Measurements from ENCODE around the gene TTC31. TPM values are rescaled to one million over a fixed set of nuclear protein-coding genes. Genes with fewer than 3 reads are reported as not detected.

Gene TTC31
- total and polyA plus RNA-seq, 4 donors, result 5.6 to 21.8 (median 18.3) TPM

DNA sequence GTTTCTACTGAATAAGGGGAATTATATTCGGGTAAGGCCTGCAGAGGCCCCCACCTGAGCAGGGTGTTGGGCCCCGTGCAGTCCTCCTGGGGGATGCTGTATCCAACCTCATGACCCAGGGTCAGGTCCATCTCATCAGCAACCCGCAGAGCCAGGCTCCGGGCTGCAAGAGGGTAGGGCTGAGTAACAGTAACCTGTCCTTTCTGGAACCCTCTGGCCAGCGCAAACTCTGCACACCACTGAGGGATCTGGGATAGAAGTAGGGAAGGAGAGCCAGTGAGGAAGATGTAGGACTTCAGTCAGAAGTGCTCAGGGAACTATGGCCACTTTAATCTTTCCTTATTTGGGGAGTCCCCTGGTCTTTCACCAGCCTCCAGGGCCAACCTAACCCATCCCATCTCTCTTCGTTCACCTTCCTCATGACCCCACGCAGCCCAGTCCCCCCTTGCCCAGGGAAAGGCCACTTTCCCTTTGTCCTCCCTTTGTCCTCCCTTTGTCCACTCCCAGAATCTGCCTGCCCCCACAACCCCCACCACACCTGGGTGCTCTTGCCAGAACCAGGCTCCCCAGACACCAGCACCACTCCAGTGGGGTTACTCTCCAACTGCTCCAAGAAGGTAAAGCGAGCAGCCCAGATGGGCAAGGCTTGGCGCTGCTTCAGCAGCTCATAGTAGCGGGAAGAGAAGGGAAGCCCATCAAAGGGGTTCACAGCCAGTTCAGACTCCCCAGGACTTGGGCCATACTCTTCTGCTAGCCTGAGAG lies 42.3 kb downstream of the TTC31 start:
- peaks cover 13% of the 10 kb centered on the region for H3K4me1 ChIP-seq (ENCODE audit: control insufficient read depth, insufficient read depth, low read length)
- H3K9me3 ChIP-seq (ENCODE audit: control insufficient read depth, insufficient read depth, low read length), result no peaks in the 10 kb centered on the region
- no peak overlapping the region for H3K27ac ChIP-seq (ENCODE audit: low read depth, low read length)
- H3K27me3 ChIP-seq (ENCODE audit: control insufficient read depth, insufficient read depth, low read length), result peaks cover 7% of the 10 kb centered on the region
- H3K4me3 ChIP-seq (ENCODE audit: low read depth, low read length), result no peak overlapping the region
- DNase-seq (ENCODE audit: low read depth in 4 of 6, low spot score in 6 of 6), result no peak
- peaks cover 31% of the 10 kb centered on the region for H3K36me3 ChIP-seq (ENCODE audit: control insufficient read depth, insufficient read depth, low read length)
- 93% methylated on average over 10 of the region's 10 CpGs for WGBS (ENCODE audit: insufficient coverage)

DNA sequence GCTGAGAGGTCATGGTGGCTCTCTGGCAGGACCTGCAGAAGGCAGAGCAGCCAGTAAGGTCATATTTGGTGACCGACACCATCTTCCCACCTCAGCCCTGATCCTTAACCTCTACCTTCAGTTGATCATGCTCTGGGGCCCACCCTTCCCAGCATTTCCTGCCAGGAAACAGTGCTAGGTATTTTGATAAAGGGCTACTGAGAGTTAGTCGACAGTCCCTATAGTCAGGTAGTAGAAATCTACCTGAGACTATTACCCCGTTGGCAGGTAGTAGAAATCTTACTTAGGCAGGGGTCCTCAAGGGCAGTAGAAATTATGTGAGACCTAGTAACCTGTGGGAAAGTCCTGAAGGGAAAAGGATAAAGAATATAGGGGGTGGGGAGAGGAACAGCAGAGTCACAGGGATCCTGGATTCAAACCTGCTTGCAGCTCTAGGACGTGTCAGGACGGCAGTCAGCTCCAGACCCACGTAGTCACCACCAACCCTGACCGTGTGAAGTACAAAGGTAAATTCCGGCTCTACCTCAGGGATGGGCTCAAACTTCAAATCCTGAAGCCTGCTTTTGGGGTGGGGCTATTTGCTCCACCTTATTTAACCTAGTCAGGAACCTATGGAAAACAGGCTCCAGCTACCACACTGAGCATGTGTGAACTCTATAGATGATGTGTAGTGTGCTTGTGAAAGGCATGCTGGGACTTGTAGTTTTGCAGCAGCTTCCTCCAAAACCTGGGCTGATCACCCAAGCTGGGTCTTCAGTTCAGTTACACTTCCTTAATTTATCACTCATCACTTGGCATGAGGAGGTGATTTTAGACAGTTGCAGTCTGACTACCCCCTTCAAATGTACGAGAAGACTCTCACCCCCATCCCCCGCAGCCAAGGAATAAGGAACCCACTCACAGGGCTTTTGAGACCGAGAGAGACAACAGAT lies 43.1 kb downstream of the TTC31 start, which contains the start of gene DQX1:
Gene DQX1, minus strand, starts transcription at position 515 of the 932 bp plus-strand sequence. Its CDS starts 502 bp downstream, at position 13.
- H3K4me1 ChIP-seq (ENCODE audit: control insufficient read depth, insufficient read depth, low read length), result peaks cover 19% of the 10 kb centered on the region
- 100% methylated on average over 2 of the region's 11 CpGs for WGBS (ENCODE audit: insufficient coverage)
- H3K4me3 ChIP-seq (ENCODE audit: low read depth, low read length), result no peak within 1 kb of the TSS
- peak in 1 of 6 donors; percentile 81 for DNase-seq (ENCODE audit: low read depth in 4 of 6, low spot score in 6 of 6)
- H3K27me3 ChIP-seq (ENCODE audit: control insufficient read depth, insufficient read depth, low read length), result no peaks in the 10 kb centered on the region
- H3K36me3 ChIP-seq (ENCODE audit: control insufficient read depth, insufficient read depth, low read length), result peaks cover 31% of the 10 kb centered on the region
- no peak within 1 kb of the TSS for H3K27ac ChIP-seq (ENCODE audit: low read depth, low read length)
- H3K9me3 ChIP-seq (ENCODE audit: control insufficient read depth, insufficient read depth, low read length), result no peaks in the 10 kb centered on the region

DNA sequence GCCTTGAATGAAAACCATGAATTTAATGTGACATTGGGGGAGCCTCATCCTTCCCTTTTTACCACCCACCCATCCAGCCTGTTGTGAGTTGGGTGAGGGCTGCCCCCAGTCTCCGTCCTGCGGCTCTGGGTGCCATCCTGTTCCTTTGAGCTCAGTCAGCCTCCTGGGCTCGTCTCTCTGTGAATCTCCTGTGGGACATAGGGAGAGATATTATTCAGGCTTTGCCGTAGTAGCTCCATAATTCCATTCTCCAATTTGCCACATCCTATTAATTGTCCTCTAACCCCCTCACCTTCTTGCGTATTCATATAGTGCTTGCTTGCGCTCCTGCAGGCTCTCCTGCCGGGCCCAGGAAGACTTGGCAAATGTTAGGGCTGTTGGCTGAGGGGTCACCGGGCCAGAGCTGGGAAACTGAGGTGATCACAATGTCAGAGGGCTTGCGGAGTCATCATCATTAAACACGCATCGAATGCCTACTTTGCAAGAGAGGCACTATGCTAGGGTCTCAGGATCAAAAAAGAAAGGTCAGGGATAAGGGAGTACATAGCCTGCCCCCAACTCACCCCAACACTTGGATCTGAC lies 43.9 kb downstream of the TTC31 start:
- Histone ChIP-seq H3K4me1 (ENCODE audit: control insufficient read depth, insufficient read depth, low read length) (peaks cover 27% of the 10 kb centered on the region), H3K27me3 (ENCODE audit: control insufficient read depth, insufficient read depth, low read length) (no peaks in the 10 kb centered on the region), H3K36me3 (ENCODE audit: control insufficient read depth, insufficient read depth, low read length) (peaks cover 36% of the 10 kb centered on the region), H3K27ac (ENCODE audit: low read depth, low read length) (no peak overlapping the region), H3K9me3 (ENCODE audit: control insufficient read depth, insufficient read depth, low read length) (no peaks in the 10 kb centered on the region), H3K4me3 (ENCODE audit: low read depth, low read length) (no peak overlapping the region)
- DNase-seq (ENCODE audit: low read depth in 4 of 6, low spot score in 6 of 6), result no peak
- WGBS (ENCODE audit: insufficient coverage), result 96% methylated on average over 4 of the region's 11 CpGs

DNA sequence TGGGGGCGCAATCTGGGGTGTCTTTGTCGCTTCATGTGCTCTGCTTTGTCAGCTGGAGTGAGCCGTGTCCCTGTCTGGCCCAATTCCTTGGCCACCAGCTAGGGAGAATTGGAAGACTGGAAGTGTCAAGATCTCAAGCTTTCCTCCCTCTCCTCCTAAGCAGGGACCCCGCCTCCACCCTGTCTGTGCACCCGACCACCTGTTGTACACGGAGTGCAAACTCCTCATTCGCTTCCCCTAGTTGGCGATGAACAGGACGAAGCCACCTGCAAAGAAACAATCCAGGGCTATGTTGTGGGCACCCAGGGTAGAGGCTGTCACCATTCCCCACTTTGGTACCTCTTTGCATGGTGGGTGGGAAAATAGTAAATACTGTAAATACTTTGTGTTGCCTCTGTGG lies 44.9 kb downstream of the TTC31 start:
- Histone ChIP-seq H3K27me3 (ENCODE audit: control insufficient read depth, insufficient read depth, low read length) (no peaks in the 10 kb centered on the region), H3K27ac (ENCODE audit: low read depth, low read length) (no peak overlapping the region), H3K4me1 (ENCODE audit: control insufficient read depth, insufficient read depth, low read length) (peaks cover 28% of the 10 kb centered on the region), H3K9me3 (ENCODE audit: control insufficient read depth, insufficient read depth, low read length) (no peaks in the 10 kb centered on the region), H3K36me3 (ENCODE audit: control insufficient read depth, insufficient read depth, low read length) (peaks cover 42% of the 10 kb centered on the region), H3K4me3 (ENCODE audit: low read depth, low read length) (no peak overlapping the region)
- WGBS (ENCODE audit: insufficient coverage), result 97% methylated on average over 6 of the region's 9 CpGs
- no peak for DNase-seq (ENCODE audit: low read depth in 4 of 6, low spot score in 6 of 6)

DNA sequence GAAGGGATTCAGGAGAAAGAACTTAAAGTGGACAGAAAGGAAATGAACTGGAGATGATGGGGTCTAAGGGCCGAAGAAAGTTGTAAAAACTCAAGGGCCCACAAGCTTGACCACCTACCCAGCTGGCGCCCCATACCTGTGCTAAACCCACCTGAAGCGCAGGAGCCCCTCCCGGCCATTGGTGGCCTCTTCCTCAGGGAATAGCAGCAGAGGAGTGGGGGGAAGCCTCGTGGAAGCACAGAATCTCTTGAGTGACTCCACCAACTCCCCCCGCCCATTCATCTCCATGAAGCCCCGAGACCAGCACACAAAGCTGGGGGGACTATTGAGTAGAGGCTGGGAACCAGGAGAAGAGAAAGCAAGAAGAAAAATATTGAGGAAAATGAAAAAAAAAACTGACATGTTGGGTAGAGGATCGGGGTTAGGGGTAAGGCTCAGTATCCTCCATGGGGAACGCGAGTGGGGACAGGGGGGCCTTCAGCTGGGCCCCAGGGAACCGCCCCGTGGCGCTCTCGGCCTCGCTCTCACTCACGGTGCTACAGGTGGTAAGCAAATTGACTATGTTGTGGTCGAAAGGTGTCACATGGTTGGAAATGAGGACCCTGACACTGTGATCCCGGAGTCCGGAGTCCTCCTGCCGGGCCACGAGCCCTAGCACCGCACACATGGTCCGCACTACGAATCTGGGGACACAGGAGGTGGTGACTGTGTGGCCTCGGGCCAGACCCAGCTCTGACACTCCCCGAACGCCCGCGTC lies 45.9 kb downstream of the TTC31 start:
- no peaks in the 10 kb centered on the region for H3K27me3 ChIP-seq (ENCODE audit: control insufficient read depth, insufficient read depth, low read length)
- peak in 1 of 6 donors; percentile 25 for DNase-seq (ENCODE audit: low read depth in 4 of 6, low spot score in 6 of 6)
- H3K27ac ChIP-seq (ENCODE audit: low read depth, low read length), result peak overlapping the region; percentile 86
- peaks cover 51% of the 10 kb centered on the region for H3K36me3 ChIP-seq (ENCODE audit: control insufficient read depth, insufficient read depth, low read length)
- no peaks in the 10 kb centered on the region for H3K9me3 ChIP-seq (ENCODE audit: control insufficient read depth, insufficient read depth, low read length)
- peak overlapping the region; percentile 91 for H3K4me3 ChIP-seq (ENCODE audit: low read depth, low read length)
- peaks cover 28% of the 10 kb centered on the region for H3K4me1 ChIP-seq (ENCODE audit: control insufficient read depth, insufficient read depth, low read length)
- WGBS (ENCODE audit: insufficient coverage), result under 1% methylated on average over 22 of the region's 29 CpGs

DNA sequence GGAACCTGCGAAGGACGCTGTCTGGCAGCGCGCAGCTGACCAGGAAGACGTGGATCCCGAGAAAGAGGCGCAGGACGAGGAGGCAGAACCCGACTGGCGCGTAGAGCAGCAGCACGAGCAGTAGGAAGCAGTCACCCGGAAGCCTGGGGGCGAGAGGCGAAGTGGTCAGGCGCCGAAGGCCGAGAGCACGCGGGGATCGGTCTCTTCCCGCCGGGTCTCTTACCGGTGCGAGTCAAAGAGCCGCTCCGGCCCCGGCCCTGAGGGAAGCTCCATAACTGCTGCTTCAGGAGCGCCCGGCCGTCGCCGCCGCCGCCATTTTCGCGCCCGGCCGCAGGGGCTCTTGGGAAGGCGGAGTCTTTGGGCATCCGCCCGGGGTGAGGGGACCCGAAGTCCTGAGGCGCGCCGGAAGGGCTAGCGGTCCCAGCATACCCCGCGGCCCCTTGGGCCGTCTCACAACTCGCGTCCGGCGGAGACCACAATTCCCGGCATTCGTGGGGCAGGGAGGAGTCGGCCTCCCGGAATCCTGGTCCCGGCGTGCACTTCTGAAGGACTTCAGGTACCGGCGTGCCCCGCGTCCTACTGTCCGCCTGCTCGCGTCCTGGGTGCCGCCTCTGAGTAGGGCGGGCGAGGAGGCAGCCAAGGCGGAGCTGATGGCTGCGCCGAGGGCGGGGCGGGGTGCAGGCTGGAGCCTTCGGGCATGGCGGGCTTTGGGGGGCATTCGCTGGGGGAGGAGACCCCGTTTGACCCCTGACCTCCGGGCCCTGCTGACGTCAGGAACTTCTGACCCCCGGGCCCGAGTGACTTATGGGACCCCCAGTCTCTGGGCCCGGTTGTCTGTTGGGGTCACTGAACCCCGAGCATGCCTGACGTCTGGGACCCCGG lies 46.7 kb downstream of the TTC31 start, which contains the start of the genes AUP1 and HTRA2:
Gene AUP1, minus strand, starts transcription at position 350 of the 882 bp plus-strand sequence. Its CDS starts 77 bp downstream, at position 273.
Gene HTRA2, plus strand, starts transcription at position 577 of the 882 bp plus-strand sequence. Its CDS starts 74 bp downstream, at position 651.
- no peaks in the 10 kb centered on the region for H3K9me3 ChIP-seq (ENCODE audit: control insufficient read depth, insufficient read depth, low read length)
- WGBS (ENCODE audit: insufficient coverage), result 0% methylated on average over 85 of the region's 87 CpGs
- H3K36me3 ChIP-seq (ENCODE audit: control insufficient read depth, insufficient read depth, low read length), result peaks cover 59% of the 10 kb centered on the region
- peaks cover 28% of the 10 kb centered on the region for H3K4me1 ChIP-seq (ENCODE audit: control insufficient read depth, insufficient read depth, low read length)
- DNase-seq (ENCODE audit: low read depth in 4 of 6, low spot score in 6 of 6), result peak; percentile 91 to 99 (median 98)
- peak within 1 kb of the TSS; percentile 86 for H3K27ac ChIP-seq (ENCODE audit: low read depth, low read length)
- H3K27me3 ChIP-seq (ENCODE audit: control insufficient read depth, insufficient read depth, low read length), result no peaks in the 10 kb centered on the region
- peak within 1 kb of the TSS; percentile 91 for H3K4me3 ChIP-seq (ENCODE audit: low read depth, low read length)

DNA sequence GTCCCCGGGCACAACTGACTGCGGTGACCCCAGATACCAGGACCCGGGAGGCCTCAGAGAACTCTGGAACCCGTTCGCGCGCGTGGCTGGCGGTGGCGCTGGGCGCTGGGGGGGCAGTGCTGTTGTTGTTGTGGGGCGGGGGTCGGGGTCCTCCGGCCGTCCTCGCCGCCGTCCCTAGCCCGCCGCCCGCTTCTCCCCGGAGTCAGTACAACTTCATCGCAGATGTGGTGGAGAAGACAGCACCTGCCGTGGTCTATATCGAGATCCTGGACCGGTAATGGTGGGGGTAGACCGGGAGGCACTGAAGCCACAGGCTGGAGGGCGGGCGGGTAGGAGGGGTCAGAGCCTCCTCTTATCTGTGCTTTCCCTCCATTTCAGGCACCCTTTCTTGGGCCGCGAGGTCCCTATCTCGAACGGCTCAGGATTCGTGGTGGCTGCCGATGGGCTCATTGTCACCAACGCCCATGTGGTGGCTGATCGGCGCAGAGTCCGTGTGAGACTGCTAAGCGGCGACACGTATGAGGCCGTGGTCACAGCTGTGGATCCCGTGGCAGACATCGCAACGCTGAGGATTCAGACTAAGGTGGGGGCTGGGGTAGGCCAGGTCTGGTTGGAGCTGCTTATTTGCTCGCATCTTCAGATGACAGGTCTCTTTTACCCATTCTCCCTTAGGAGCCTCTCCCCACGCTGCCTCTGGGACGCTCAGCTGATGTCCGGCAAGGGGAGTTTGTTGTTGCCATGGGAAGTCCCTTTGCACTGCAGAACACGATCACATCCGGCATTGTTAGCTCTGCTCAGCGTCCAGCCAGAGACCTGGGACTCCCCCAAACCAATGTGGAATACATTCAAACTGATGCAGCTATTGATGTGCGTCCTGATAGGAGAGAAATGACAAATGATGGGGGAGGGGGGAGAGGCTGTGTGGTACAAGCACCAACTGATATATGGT lies 47.6 kb downstream of the TTC31 start:
- WGBS (ENCODE audit: insufficient coverage), result 0% methylated on average over 42 of the region's 54 CpGs
- H3K4me3 ChIP-seq (ENCODE audit: low read depth, low read length), result peak overlapping the region; percentile 91
- H3K4me1 ChIP-seq (ENCODE audit: control insufficient read depth, insufficient read depth, low read length), result peaks cover 28% of the 10 kb centered on the region
- H3K27me3 ChIP-seq (ENCODE audit: control insufficient read depth, insufficient read depth, low read length), result no peaks in the 10 kb centered on the region
- no peaks in the 10 kb centered on the region for H3K9me3 ChIP-seq (ENCODE audit: control insufficient read depth, insufficient read depth, low read length)
- peak overlapping the region; percentile 76 for H3K27ac ChIP-seq (ENCODE audit: low read depth, low read length)
- peak in 2 of 6 donors; percentile 65 to 70 for DNase-seq (ENCODE audit: low read depth in 4 of 6, low spot score in 6 of 6)
- H3K36me3 ChIP-seq (ENCODE audit: control insufficient read depth, insufficient read depth, low read length), result peaks cover 64% of the 10 kb centered on the region
